ENCODE results near the gene GPC5.

- TF ChIP-seq ZNF133 (CRISPR knock-in tag; IDR thresholded peaks at IDR 0.05) (no peak), CTCF (IDR thresholded peaks at IDR 0.05 in 2 of 3, conservative IDR thresholded peaks at IDR 0.05 in 1 of 3; ENCODE audit: insufficient read depth in 2 of 3, low read depth in 1 of 3, low read length in 3 of 3) (no peak), PKNOX1 (IDR thresholded peaks at IDR 0.05) (no peak), USF2 (CRISPR knock-in tag; IDR thresholded peaks at IDR 0.05) (no peak), SMC3 (conservative IDR thresholded peaks at IDR 0.05; ENCODE audit: insufficient read depth, low read depth, low read length) (no peak), ELF1 (tag; IDR thresholded peaks at IDR 0.05) (no peak), BHLHE40 (IDR thresholded peaks at IDR 0.05; ENCODE audit: low read length) (no peak), HCFC1 (IDR thresholded peaks at IDR 0.05; ENCODE audit: low read depth, low read length) (no peak), HLTF (IDR thresholded peaks at IDR 0.05) (no peak)
Observed at GRCh38 chr13:91652404-91653301, 254.2 kb downstream of the GPC5 start.
